Fibroblast of skin of scalp (primary cell): ENCODE measurements around the gene UBE2J2.

Experiments
- DNase-seq: peaks from one replicate; pipeline ENCODE4 v3.0.0-alpha.2; 2013

Gene UBE2J2

GRCh38 chr1:1295154-1295923, 21.7 kb upstream of the UBE2J2 start:
- DNase-seq: no peak

- no peak for DNase-seq
Observed at GRCh38 chr1:1294250-1294890, 20.7 kb upstream of the UBE2J2 start.

GRCh38 chr1:1293263-1294249, 19.9 kb upstream of the UBE2J2 start:
- no peak for DNase-seq

GRCh38 chr1:1292851-1293250, 19.2 kb upstream of the UBE2J2 start:
- no peak for DNase-seq

GRCh38 chr1:1292442-1292779, 18.8 kb upstream of the UBE2J2 start:
- DNase-seq: no peak

- peak; percentile 65 for DNase-seq
Observed at GRCh38 chr1:1291548-1292441, 18.1 kb upstream of the UBE2J2 start.

GRCh38 chr1:1291023-1291528, 17.4 kb upstream of the UBE2J2 start:
- no peak for DNase-seq

GRCh38 chr1:1290238-1290731, 16.6 kb upstream of the UBE2J2 start:
- peak; percentile 64 for DNase-seq

- DNase-seq: no peak
Observed at GRCh38 chr1:1287288-1288110, 13.8 kb upstream of the UBE2J2 start.

GRCh38 chr1:1286313-1287261, 12.9 kb upstream of the UBE2J2 start:
- no peak for DNase-seq

- DNase-seq: no peak
Observed at GRCh38 chr1:1285611-1286311, 12.1 kb upstream of the UBE2J2 start.

GRCh38 chr1:1285102-1285571, 11.5 kb upstream of the UBE2J2 start:
- no peak for DNase-seq

- DNase-seq: no peak
Observed at GRCh38 chr1:1284221-1285101, 10.8 kb upstream of the UBE2J2 start.

- no peak for DNase-seq
Observed at GRCh38 chr1:1283821-1284220, 10.2 kb upstream of the UBE2J2 start.

- DNase-seq: no peak
Observed at GRCh38 chr1:1282998-1283397, 9.3 kb upstream of the UBE2J2 start.

GRCh38 chr1:1281533-1282321, 8.1 kb upstream of the UBE2J2 start:
- no peak for DNase-seq
